Neural crest cell (in vitro differentiated cells): ENCODE results near the gene PAK6. TPM values are rescaled to one million over a fixed set of nuclear protein-coding genes. Genes with fewer than 3 reads are reported as not detected.

Experiments
- DNase-seq: peaks from one replicate; pipeline ENCODE4 v3.0.0; 2021; ENCODE audit warnings: low read depth, mixed read lengths, low spot score
- H3K27ac Mint-ChIP-seq: one replicate; pipeline ENCODE4 v1.8.0; 2021; ENCODE audit warnings: mild to moderate bottlenecking, mixed read lengths; ENCODE audit not compliant: unreplicated experiment
- H3K27me3 Mint-ChIP-seq: 2 replicates; pipeline ENCODE4 v1.8.0; 2021; ENCODE audit warnings: low read depth, mild to moderate bottlenecking, mixed read lengths
- H3K36me3 Mint-ChIP-seq: 2 replicates; pipeline ENCODE4 v1.8.0; 2021; ENCODE audit warnings: low read depth, mild to moderate bottlenecking, mixed read lengths
- H3K4me1 Mint-ChIP-seq: 2 replicates; pipeline ENCODE4 v1.8.0; 2021; ENCODE audit warnings: mixed read lengths
- H3K4me3 Mint-ChIP-seq: one replicate; pipeline ENCODE4 v1.8.0; 2021; ENCODE audit warnings: mild to moderate bottlenecking, mixed read lengths
- H3K9me3 Mint-ChIP-seq: 2 replicates; pipeline ENCODE4 v1.8.0; 2021; ENCODE audit warnings: mixed read lengths
- CTCF ChIP-seq: fragments of 200-600 bp; sonication (generic); conservative IDR thresholded peaks from 2 replicates; pipeline ENCODE4 v1.5.0; 2021; ENCODE audit warnings: antibody characterized with exemption, mild to moderate bottlenecking
- total RNA-seq: library from RNA; stranded (reverse); gene quantifications from 2 replicates; pipeline ENCODE4 v1.2.1, GENCODE V29; 2021

Gene PAK6
- total RNA-seq, 1 donor from 2014 or later = 0.28 TPM

GRCh38 chr15:40242213-40242599 is 3.3 kb downstream of the PAK6 start:
- Mint-ChIP-seq H3K9me3 (no peaks in the 10 kb centered on the region), H3K27ac (no peak overlapping the region), H3K4me1 (peaks cover 13% of the 10 kb centered on the region), H3K36me3 (no peaks in the 10 kb centered on the region), H3K27me3 (peaks cover 17% of the 10 kb centered on the region), H3K4me3 (no peak overlapping the region)
- no peak for TF ChIP-seq CTCF
- DNase-seq = no peak

- peaks cover 17% of the 10 kb centered on the region for H3K27me3 Mint-ChIP-seq
- no peak for DNase-seq
- H3K9me3 Mint-ChIP-seq = no peaks in the 10 kb centered on the region
- peaks cover 13% of the 10 kb centered on the region for H3K4me1 Mint-ChIP-seq
- no peaks in the 10 kb centered on the region for H3K36me3 Mint-ChIP-seq
- no peak overlapping the region for H3K27ac Mint-ChIP-seq
- H3K4me3 Mint-ChIP-seq = no peak overlapping the region
- TF ChIP-seq CTCF = no peak
Observed at GRCh38 chr15:40242601-40243000, 3.7 kb downstream of the PAK6 start.

DNA sequence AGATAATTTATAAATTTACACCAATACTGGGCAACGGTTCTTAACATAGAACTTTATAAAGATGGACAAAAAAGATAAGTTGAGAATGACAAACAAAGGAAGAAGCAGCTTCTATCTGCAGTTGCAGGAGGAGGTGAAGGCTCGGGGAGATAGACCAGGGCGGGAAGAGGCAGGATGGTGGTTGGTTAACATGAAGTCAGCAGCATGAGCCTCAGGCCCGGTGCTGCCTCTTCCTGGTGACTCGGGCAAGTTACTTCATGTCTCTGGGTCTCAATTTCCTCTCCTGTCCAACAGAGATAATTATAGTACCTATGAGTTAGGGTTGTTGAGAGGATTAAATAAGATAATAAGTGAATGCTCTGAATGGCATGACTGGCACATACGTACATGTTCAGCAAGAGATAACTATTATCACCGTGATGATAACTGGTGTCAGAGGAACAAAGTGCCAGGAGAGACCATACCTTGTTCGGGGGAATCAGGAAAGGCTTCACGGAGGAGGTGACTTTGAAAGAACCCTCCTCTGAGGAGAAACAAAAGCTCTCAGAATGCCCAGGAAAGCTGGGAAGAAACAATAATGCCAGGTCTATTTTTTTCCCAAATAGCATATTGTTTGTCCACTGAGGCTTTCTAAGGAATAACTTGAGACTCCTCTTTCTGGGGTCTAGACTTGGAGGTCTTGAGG is 4.4 kb downstream of the PAK6 start:
- no peaks in the 10 kb centered on the region for H3K9me3 Mint-ChIP-seq
- H3K4me1 Mint-ChIP-seq = peaks cover 8% of the 10 kb centered on the region
- no peak for TF ChIP-seq CTCF
- H3K27me3 Mint-ChIP-seq = peaks cover 12% of the 10 kb centered on the region
- H3K27ac Mint-ChIP-seq = no peak overlapping the region
- no peak for DNase-seq
- H3K36me3 Mint-ChIP-seq = no peaks in the 10 kb centered on the region
- no peak overlapping the region for H3K4me3 Mint-ChIP-seq

DNA sequence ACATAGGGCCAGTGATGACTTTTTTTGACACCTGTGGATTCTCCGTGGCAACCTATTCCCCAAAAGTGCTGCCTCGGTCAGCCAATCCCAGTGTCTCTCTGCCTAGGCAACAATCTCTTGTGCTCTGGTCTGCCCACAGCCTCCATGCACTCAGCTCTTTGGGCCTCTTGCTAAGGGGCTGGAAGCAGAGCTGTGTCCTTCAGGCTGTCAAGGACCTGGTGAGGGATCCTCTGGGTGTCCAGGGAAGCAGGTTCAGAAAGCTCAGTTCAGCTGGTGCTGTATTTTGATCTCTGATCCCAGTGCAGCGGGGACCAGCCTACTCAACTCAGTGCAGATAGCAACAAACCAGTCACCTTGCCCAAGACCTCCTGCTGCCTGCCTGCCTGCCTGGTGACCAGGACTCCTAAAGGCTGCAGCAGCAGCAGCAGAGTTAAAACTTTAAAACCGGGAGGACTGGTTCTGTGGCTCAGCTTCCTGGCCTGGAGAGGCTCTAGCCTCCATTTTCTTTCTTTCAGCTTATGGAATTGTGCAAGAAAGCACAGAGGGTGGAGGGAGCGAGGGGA is 6.2 kb downstream of the PAK6 start:
- Mint-ChIP-seq H3K4me3 (no peak overlapping the region), H3K27me3 (peaks cover 11% of the 10 kb centered on the region), H3K27ac (no peak overlapping the region), H3K9me3 (no peaks in the 10 kb centered on the region), H3K4me1 (no peaks in the 10 kb centered on the region), H3K36me3 (no peaks in the 10 kb centered on the region)
- TF ChIP-seq CTCF = no peak
- DNase-seq = no peak

DNA sequence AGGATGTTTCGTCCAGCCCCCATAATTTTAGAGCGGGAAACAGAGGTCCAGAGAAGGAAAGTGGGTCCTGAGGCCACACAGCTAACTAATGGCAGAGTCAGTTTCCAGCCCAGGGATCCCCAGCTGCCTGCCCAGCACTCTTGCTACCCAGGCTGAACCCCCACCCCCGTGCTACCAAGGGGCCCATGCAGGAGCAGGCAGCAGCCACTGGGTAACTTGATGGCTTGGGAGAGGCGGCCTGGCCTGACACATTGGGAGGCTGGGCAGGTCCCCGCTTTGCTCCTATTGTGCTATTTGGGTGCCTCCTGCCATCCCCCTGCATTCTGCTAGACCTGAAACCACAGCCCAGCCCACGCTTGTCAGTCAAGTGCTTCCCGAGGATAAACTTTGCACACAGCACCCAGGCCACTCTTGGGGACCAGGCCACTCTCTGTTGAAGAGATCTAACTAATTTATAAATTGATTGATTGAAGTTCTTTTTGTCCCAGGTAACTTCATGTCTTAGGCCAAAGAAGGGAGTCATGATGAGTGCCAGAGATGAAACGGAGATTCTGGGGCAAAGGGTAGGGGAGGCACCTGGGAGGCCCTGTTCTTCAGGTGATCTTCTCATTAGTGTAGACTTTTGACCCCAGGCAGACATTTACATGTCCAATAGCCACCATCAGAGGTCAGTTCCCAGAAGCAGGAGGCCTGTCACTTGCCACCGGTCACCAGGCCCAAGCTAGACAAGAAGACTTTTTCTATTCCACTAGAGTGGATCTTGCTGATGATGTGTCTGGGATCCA is 7.0 kb downstream of the PAK6 start:
- Mint-ChIP-seq H3K27me3 (peaks cover 18% of the 10 kb centered on the region), H3K4me1 (no peaks in the 10 kb centered on the region), H3K36me3 (no peaks in the 10 kb centered on the region), H3K9me3 (no peaks in the 10 kb centered on the region), H3K4me3 (no peak overlapping the region), H3K27ac (no peak overlapping the region)
- no peak for DNase-seq
- TF ChIP-seq CTCF = no peak
